Measurements from ENCODE around the gene SLC22A24. TPM values are rescaled to one million over a fixed set of nuclear protein-coding genes. Genes with fewer than 3 reads are reported as not detected.

Gene SLC22A24
- not detected in 2 replicates for total RNA-seq (2014; rRNA removed; shearing (Covaris generic))
- not detected in 2 replicates for polyA plus RNA-seq (2016; fragmentation: Nextera tagmentation; extraction: Ambion mirVana)
- long read RNA-seq = 0 reads

GRCh38 chr11:63144121-63144520 lies at the start of gene SLC22A24:
SLC22A24 (minus strand) TSS chr11:63144221; CDS start chr11:63143779, 442 bp downstream.
- H3K9me3 Mint-ChIP-seq = no peaks in the 10 kb centered on the region
- Histone ChIP-seq H4K20me1 (replicated peaks; ENCODE audit: insufficient read depth) (no peaks in the 10 kb centered on the region), H3K4me2 (no peak within 1 kb of the TSS), H3K4me3 (no peak within 1 kb of the TSS), H3K27ac (ENCODE audit: low read depth) (no peak within 1 kb of the TSS), H3K27me3 (ENCODE audit: insufficient read depth) (no peaks in the 10 kb centered on the region), H3K9me2 (ENCODE audit: insufficient read depth) (no peaks in the 10 kb centered on the region), H3F3A (replicated peaks; ENCODE audit: low read depth) (no peaks in the 10 kb centered on the region), H3K79me2 (replicated peaks; ENCODE audit: insufficient read depth) (no peaks in the 10 kb centered on the region), H3K36me3 (ENCODE audit: insufficient read depth) (no peaks in the 10 kb centered on the region), H2AFZ (no peak within 1 kb of the TSS), H3K4me1 (ENCODE audit: insufficient read depth) (no peaks in the 10 kb centered on the region)
- H3K4me1 Mint-ChIP-seq = peaks cover 2% of the 10 kb centered on the region; the same call in 1 of the 3 replicates
- DNase-seq (ENCODE audit: low spot score) (no peak), ATAC-seq (no peak)
- no peak within 1 kb of the TSS for H3K27ac Mint-ChIP-seq
- H3K36me3 Mint-ChIP-seq (ENCODE audit: low read depth) = no peaks in the 10 kb centered on the region
- H3K4me3 Mint-ChIP-seq = no peak within 1 kb of the TSS
- no peaks in the 10 kb centered on the region for H3K27me3 Mint-ChIP-seq (ENCODE audit: insufficient read depth, low read depth, poor library complexity)
- TF ChIP-seq STAT1 (IDR thresholded peaks at IDR 0.05; ENCODE audit: unreplicated experiment) (no peak), POLR2AphosphoS5 (IDR thresholded peaks at IDR 0.05; ENCODE audit: low read depth) (no peak), EZH2 (IDR thresholded peaks at IDR 0.05; ENCODE audit: low read depth, unreplicated experiment) (no peak), ZNF462 (CRISPR knock-in tag; IDR thresholded peaks at IDR 0.05) (no peak), CREB1 (CRISPR knock-in tag; IDR thresholded peaks at IDR 0.05; ENCODE audit: low read depth) (no peak), ETS1 (IDR thresholded peaks at IDR 0.05) (no peak), JUNB (IDR thresholded peaks at IDR 0.05; ENCODE audit: unreplicated experiment) (no peak), CTCF (conservative IDR thresholded peaks at IDR 0.05; ENCODE audit: low read depth in 2 of 2) (no peak), REST (IDR thresholded peaks at IDR 0.05; ENCODE audit: unreplicated experiment) (no peak), EZH2phosphoT487 (IDR thresholded peaks at IDR 0.05; ENCODE audit: unreplicated experiment) (no peak), ZNF114 (CRISPR knock-in tag; IDR thresholded peaks at IDR 0.05) (no peak), NANOG (IDR thresholded peaks at IDR 0.05; ENCODE audit: borderline replicate concordance) (no peak), ZNF331 (CRISPR knock-in tag; IDR thresholded peaks at IDR 0.05; ENCODE audit: low read depth) (no peak)

Measured in GM23338 (cell line).